ENCODE measurements around the gene DDOST.

DDOST gene

DNA sequence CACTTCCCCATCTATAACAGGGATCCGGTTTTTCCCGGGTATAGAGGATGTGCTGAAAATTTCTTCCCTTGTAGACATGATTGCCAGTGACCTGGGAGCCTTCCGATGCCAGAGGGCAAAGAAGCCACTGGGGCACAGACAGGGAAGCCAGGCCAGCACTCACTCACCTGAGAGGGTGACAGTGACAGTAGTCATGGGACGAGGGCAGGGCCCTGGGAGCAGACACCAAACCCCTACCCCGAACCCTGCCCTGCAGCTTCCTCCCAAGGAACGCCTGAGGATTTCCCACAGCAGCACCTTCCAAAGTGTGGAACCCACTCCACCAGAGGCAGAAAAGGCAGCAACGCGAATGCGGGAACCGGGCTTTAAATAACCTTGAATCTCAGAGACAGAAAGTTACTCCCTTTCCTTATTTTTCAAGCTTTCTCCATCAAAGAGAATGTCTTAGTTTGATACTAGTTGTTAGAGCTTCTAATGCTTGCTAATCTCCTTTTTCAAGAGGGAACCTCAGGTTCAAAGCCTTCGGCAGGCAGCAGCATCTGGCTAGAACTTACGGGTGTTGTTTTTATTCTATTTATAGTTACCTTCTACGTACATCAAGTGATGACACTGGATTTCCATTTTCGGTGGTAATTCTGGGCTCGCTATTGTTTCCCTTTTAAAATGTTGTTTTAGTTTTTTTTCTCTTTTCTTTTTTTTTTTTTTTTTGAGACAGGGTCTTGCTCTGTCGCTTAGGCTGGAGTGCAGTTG is 2.8 kb downstream of the DDOST start:
- no peak for DNase-seq

DNA sequence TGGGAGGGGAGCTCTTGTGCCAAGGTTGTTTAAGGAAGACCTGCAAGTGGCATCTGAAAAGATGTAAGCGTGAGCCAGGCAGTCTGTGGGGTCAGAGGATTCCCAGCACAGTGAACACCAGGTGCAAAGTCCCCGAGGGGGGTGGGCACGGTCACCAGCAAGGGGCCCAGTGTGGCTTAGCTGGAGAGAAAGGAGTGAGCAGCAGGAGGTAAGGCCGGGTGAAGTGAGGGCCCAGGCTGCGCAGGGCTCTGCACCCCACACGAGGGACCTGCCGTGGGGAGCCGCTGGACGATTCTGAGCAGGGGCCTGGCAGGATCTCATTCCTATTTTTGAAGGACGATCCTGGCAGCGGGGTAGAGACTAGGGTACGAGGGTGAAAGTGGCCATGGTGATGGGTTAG is 4.1 kb downstream of the DDOST start:
- DNase-seq = no peak

DNA sequence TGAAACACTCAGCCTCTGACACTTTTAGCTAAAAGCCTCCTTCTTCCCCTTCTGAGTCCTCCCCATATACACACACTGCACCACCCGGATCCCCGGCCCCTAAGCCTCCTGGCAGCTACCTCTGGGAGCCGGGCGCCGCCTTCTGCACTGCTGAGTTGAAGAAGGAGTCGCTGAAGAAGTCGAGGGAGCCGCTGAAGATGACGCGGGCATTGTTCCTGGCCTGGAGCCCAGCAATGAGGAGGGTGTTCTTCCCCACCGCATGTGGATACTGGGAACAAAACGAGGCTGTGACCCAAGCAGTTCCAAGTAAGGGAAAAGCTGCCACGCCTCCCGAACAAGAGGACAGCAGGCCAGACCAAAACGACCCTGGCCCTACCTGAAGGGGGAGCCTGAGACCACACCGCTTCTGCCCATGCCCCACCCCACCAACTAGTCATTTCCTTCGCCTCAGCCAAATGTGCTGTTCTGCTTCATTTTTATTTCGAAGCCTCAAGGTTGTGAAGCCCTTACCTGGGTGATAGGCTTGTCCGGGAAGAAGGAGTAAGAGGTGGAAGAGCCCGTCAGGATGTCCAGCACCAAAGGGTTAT is 7.0 kb downstream of the DDOST start:
- DNase-seq = no peak

DNA sequence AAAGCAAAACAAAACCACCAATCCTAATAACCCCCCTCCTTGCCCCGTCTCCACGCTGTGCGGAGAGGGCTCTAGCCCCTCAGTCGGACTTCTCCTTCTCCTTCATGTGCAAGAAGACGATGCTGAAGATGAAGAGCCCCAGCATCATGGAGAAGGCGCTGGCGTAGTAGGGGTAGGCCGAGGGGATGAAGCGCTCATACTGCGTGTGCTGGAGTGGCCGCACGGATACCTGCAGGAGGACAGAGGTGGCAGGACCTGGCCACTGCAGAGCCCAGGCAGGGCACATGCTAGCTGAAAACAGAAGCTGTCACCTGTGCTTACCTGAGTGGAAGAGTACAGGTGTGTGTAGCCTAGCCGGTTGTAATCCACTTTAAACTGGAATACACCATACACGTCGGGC is 8.9 kb downstream of the DDOST start:
- no peak for DNase-seq

DNA sequence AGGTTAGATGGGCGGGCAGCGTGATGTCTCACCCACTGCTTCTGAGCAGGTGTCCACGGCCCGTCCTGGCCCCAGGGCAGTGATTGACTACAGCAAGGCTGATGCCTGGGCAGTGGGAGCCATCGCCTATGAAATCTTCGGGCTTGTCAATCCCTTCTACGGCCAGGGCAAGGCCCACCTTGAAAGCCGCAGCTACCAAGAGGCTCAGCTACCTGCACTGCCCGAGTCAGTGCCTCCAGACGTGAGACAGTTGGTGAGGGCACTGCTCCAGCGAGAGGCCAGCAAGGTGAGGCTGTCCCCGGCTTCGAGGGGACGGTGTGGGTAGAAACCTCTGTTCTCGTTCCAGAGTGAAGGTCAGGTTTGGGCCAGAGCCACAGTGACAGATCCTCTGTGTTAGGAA is 12.2 kb downstream of the DDOST start:
- DNase-seq = no peak

DNA sequence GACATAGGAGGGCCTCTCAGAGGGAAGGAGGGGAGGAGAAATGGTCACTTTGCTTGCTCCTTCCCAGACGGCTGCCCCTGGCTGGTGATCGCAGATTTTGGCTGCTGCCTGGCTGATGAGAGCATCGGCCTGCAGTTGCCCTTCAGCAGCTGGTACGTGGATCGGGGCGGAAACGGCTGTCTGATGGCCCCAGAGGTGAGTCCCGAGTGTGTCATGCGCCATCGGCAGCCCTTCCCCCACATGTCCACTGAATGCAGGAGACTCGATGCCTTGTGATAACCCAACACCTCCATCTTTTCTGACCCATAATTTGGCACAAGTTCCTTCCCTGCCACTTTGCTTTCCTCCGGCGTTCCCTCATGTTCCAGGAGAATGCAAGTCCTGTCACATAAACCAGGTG is 12.7 kb downstream of the DDOST start:
- no peak for DNase-seq

DNA sequence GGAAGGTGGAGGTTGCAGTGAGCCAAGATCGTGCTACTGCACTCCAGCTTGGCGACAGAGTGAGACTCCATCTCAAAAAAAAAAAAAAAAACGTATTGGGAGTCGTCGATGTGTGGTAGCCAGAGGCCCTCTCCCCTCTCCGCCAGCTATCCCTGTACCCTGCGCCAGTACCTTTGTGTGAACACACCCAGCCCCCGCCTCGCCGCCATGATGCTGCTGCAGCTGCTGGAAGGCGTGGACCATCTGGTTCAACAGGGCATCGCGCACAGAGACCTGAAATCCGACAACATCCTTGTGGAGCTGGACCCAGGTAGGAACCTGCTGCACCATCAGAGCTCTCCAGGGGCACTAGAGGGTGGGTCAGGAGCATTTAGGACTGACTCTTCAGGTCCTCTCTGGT is 15.8 kb downstream of the DDOST start:
- no peak for DNase-seq

DNA sequence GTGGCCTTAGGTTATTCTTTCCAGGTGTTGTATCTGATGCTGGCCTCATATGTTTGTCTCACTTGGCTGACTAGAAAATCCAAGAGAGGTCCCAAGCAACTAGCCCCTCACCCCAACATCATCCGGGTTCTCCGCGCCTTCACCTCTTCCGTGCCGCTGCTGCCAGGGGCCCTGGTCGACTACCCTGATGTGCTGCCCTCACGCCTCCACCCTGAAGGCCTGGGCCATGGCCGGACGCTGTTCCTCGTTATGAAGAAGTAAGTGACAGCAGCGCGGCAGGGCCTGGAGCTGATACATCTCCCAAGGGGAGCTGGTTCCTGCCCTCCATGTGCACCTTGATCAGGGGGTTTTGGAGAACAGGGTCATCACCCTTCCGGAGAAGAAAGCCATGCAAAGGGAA is 16.8 kb downstream of the DDOST start:
- no peak for DNase-seq

DNA sequence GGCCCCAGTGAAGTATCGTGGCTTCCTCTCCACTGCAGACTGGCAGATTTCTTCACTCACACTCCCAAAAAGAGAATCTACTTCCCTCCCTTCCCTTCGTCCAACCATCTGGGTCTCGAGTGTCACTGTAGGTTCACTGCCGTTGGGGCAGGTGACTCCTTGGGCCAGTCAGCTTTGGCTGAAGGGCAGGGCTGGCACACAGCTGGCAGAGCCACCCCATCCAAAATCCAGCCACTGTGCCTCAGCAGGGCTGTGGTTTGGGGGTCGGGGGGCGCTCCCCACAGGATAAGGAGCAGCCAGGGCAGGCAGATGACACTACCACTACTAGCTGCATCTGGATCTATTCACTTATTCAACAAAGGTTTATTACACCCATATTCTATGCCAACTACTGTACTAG is 18.1 kb downstream of the DDOST start:
- no peak for DNase-seq

DNA sequence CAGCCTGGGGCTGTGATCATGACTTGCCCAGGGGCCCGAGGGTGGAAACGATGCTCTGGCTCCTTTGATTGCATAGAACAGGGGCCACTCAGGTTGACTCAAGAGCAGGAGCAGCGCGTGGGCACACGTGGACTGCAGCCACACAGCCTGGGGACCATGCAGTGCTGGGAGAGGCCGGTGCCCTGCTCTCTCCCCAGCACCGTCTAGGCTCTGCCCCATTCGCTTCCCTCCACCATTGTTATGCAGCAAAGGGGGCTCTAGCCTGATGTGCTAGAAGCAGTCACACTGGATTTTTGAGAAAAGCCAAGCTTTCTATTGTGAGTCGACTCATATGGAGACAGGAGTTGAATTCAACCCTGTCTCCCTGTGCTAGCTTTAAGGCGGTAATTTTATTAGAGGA is 19.2 kb downstream of the DDOST start:
- no peak for DNase-seq

DNA sequence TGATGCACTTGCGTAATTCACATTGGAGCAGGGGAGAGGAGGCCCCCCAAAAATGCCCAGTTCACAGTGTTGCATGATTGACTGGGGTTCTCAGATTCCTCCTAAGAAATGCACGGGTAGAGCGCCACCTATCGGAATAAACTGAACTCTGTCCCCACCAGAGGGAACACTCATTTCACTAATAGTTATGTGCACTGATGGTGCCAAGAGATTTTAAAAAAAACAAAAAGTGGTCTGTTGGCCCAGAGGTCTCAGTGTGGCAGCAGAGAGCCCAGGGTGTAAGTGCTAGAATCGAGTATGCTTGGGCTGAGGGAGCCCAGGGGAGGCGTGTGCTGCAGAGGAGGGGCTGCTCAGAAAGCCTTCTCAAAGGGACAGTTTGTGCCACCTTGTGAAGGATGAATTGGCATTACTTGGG is 21.0 kb downstream of the DDOST start:
- DNase-seq = peak; percentile 51

DNA sequence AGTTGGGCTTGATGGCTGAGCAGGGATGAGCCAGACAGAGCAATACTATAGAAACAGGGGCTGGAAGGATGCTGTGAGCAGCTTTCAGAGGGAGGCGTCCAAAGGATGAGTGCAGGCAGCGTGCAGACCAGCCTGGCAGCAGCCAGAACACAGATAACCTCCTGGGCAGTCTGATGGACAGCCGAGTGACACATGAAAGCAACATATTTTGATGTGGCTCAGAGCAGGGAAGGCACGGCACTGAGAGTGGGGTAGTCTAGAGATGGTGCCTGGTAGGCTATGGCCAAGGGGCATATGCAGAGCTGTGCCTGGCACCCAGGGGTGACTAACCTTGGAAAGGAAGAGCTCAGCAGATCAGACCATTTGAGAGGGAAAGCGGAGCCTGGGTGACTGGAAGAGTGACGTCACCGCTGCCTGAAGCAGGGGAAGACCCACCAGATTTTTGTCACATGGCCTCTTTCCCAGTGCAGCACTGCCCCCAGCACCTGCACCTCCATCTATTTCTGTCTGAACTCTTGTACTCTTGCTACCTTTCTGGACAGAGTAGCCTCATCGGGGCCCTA is 24.3 kb downstream of the DDOST start:
- no peak for DNase-seq

DNA sequence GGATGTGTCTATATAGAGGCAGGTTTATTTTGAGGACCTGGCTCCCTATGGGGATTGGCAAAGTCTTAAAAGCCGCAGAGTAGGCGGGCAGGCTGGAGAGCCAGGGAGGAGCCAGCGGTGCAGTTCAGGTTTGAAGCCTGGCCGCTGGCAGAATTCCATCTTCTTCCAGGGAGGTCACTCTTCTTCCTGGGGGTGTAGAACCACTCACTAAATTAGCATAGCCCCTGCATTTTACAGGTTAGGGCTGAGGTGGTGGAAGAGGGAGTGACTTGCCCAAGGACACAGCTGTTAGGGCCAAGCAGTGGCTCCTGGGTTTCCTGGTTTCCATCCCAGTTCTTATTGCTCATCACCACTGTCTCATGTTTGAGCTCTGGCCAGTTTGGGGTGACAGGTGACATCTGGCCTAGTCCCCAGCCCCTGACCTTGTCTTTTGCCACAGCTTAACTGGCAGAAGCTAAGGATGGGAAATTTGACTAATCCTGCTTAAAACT is 26.5 kb downstream of the DDOST start:
- DNase-seq = peak; percentile 12

DNA sequence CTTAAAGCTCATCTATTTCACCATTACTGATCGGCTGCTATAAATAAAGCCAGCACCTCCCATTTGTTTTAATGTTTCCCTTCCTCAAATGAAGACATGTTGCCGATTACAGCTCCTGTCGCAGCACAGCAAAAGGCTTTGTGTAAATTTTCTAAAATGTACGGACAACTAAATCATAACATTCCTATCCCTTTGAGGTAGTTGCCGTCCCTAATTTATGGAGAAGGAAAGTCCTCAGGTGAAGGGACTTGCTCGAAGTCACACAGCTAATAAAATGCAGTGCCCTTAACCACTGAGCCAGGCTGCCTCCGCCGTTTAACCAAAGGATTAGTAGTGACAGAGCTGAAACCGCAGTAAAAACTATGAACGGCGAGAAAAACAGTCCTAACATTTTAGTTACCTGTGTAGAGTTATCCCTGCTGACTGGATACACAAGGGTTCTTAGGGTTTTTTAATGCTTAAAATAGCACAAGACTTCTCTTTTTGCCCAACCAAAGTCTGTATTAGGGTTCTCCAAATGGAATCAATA is 27.0 kb downstream of the DDOST start:
- no peak for DNase-seq

DNA sequence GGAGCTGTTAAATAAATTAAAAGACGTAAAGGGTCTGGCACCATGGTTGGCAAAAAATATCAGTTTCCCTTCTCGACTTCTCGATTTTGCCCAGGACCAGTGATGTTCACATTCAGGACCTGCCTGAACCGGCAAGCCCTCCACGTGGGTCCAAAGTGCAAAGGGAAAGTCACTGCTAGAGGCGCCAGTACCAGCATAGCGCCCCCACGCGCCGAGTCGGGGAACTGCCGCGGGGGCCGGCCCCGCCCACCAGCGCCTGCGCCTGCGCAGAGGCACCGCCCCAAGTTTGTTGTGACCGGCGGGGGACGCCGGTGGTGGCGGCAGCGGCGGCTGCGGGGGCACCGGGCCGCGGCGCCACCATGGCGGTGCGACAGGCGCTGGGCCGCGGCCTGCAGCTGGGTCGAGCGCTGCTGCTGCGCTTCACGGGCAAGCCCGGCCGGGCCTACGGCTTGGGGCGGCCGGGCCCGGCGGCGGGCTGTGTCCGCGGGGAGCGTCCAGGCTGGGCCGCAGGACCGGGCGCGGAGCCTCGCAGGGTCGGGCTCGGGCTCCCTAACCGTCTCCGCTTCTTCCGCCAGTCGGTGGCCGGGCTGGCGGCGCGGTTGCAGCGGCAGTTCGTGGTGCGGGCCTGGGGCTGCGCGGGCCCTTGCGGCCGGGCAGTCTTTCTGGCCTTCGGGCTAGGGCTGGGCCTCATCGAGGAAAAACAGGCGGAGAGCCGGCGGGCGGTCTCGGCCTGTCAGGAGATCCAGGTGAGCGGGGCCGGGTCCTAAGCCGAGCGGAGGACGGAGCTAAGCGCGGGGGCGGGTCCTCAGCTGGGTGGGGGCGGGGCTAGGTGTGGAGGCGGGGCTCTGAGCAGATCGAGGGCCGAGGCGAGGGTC is 27.7 kb downstream of the DDOST start, which contains the start of gene PINK1:
PINK1 (plus strand) TSS at position 269 of the 875 bp plus-strand sequence; CDS start at position 360, 91 bp downstream.
- DNase-seq = peak; percentile 77

DNA sequence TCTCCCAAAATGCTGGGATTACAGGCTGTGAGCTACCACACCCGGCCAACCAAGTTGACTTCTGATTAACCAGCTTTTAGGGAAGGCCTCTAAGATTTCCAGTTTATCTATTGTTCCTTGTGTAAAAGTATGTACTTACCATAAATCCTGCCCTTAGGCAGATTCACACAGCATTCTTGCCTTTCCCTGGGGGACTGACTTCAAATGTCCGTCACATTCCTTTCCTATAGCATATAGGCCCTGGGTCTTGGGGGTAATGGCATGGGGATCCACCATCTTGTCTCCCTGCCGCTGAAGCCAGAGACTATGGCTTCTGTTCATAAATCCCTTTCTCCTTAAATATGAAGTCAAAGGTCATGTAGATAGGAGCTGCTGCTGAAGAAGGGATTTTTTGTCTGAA is 28.8 kb downstream of the DDOST start:
- DNase-seq = no peak

DNA sequence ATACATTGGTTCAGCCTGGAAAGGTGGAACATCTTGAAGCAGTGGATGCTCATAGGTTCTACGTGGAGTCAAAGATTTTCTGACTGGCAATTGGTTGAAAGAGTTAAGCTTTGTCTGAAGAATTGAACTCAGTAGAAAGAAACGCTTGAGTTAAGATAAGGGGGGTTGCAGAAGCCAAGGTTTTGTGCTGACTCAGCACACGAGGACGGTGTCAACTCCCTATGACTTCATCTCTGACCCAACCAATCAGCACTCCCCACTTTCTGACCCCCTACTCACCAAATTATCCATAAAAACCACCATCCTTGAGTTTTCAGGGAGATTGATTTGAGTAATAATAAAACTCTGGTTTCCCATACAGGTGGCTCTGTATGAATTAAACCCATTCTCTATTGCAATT is 30.4 kb downstream of the DDOST start:
- no peak for DNase-seq

DNA sequence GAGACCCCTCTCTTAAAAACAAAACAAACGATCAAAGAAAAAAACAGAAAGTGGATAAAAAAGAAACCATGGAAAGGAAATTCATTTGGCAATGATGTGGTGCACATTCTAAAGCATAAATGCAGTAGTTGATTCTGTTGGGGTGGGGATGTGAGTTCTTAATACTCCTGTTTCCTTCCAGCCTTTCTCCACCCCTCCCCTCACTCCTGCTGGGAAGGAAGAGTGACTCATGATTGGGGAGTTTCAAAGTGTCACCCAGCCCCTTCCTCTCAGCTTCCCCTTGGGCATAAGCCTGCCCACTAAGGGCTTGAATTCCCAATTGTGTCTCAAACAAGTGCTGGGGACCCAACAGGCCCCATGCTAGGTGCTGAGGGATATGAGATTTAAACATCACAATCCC is 34.6 kb downstream of the DDOST start:
- DNase-seq = no peak

DNA sequence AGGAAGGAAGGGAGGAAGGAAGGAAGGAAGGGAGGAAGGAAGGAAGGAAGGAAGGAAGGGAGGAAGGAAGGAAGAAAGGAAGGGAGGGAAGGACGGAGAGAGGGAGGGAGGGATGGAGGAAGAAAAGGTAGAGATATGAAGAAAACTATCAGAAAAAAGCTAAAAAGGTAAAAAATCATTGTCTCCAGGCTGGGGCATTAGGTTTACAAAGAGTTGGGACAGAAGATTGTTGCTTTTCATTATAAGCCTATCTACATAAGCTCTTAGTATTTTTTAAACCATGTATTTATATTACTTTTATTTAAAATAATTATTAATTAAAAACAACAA is 35.1 kb downstream of the DDOST start:
- DNase-seq = no peak

DNA sequence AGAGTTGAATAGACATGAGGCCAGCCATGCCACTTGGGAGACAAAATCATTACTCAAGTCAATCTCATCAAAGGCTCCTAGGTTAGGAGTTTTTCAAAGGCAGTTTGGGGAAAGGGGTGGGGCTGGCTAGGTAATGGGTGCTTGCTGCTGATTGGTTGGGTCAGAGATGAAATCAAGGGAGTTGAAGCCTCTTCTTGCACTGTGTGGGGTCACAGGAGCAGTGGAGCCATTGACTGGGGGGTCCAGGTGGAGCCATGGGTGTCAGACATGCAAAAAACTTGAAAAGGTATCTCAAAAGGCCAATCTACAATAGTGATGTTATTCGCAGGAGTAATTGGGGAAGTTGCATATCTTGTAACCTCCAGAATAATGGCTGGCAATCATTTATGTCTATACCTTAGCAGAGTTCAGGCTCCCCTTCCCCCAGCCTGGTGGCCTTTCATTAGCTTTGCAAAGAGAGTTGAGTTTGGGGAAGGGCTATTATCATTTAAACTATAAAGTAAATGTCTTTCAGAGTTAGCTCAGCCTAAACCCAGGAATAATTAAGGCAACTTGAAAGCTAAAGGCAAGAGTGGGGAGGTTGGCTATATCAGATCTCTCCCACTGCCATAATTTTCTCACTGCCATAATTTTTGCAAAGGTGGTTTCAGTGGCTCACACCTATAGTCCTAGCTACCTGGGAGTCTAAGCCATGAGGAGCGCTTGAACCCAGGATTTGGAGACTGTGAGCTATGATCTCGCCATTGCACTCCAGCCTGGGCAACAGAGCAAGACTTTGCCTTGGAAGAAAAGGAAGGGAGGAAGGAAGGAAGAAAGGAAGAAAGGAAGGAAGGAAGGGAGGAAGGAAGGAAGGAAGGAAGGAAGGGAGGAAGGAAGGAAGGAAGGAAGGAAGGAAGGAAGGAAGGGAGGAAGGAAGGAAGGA is 35.7 kb downstream of the DDOST start:
- no peak for DNase-seq

DNA sequence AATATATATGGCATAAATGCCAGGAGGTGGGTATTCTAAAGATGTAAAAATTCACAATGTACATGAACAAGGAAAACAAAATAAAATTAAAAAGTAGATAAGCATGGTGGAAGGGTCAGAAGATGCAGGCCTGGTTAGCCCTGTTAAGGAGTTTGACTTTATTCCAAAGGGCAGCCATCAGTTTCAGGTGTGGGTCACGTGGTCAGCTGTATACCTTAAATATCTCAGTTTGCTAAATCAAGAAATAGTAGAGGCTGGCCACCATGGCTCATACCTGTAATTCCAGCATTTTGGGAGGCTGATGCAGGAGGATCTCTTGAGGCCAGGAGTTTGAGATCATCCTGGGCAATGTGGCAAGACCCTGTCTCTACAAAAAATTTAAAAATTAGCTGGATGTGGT is 36.5 kb downstream of the DDOST start:
- no peak for DNase-seq

DNA sequence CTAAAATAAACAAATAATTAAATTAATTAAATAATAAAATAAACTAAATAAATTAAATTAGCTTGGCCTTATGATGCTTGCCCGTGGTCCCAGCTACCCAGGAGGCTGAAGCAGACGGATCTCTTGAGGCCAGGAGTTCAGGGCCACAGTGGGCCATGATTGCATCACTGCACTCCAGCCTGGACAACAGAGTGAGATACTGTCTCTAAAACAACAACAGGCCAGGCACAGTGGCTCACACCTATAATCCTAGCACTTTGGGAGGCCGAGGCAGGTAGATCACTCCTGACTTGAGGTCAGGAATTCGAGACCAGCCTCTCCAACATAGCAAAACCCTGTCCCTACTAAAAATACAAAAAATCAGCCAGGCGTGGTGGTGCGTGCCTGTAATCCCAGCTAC is 40.2 kb downstream of the DDOST start:
- no peak for DNase-seq
